AG04450 (cell line): Measurements from ENCODE around the gene TOLLIP. TPM values are rescaled to one million over a fixed set of nuclear protein-coding genes. Genes with fewer than 3 reads are reported as not detected.

Experiments
- CTCF ChIA-PET: fragments of 300-600, 350-600 bp; formaldehyde crosslinking; extraction: SDS; loops from one replicate; lab custom pipeline; 2022; ENCODE audit warnings: antibody characterized with exemption, inconsistent platforms; lab: Charles Lee
- POLR2A ChIA-PET: fragments of 350-600 bp; formaldehyde crosslinking; extraction: SDS; loops from one replicate; lab custom pipeline; 2021; ENCODE audit warnings: antibody characterized with exemption, inconsistent platforms; lab: Yijun Ruan, JAX
- DNase-seq: peaks from one replicate; pipeline ENCODE4 v3.0.0-alpha.2; 2011; ENCODE audit warnings: low read depth, low spot score
- H3K27ac ChIP-seq: one replicate; pipeline ENCODE4 v1.5.1; 2012; ENCODE audit warnings: low read depth, low read length, control low read depth
- H3K27me3 ChIP-seq: one replicate; pipeline ENCODE4 v1.6.0; 2012; ENCODE audit warnings: low read length; ENCODE audit not compliant: control insufficient read depth, insufficient read depth
- H3K4me3 ChIP-seq: 2 replicates; pipeline ENCODE4 v1.5.1; 2011; ENCODE audit warnings: mild to moderate bottlenecking, low read depth, low read length, control low read depth
- H3K9me3 ChIP-seq: 2 replicates; pipeline ENCODE4 v1.5.1; 2012; ENCODE audit warnings: low read length; ENCODE audit not compliant: control insufficient read depth, insufficient read depth
- CTCF ChIP-seq: IDR thresholded peaks from 2 replicates; pipeline ENCODE4 v1.5.1; 2011; ENCODE audit warnings: low read depth, low read length, control low read depth, inconsistent platforms
- polyA plus RNA-seq: library from polyadenylated mRNA; depleted of rRNA; stranded (reverse); fragments of >200 nt; gene quantifications from 2 replicates; pipeline ENCODE4 v1.2.3, GENCODE V29; 2011

TOLLIP gene
- polyA plus RNA-seq, 1 experiment: 24.3 TPM

GRCh38 chr11:1310318-1310687 lies 871 bp upstream of the TOLLIP start:
- Histone ChIP-seq H3K27me3 (no peaks in the 10 kb centered on the region), H3K9me3 (peaks cover 16% of the 10 kb centered on the region), H3K27ac (peak overlapping the region; percentile 68), H3K4me3 (peak overlapping the region; percentile 72)
- CTCF ChIA-PET: no interaction called here
- no peak for DNase-seq
- no peak for TF ChIP-seq CTCF
- POLR2A ChIA-PET: interaction anchor here (0.7 to 1.3 kb wide), 3 partner anchors 17 to 151 kb away, joined by 3 to 6 read pairs (median 3); partner anchors contain the start of gene BRSK2

DNA sequence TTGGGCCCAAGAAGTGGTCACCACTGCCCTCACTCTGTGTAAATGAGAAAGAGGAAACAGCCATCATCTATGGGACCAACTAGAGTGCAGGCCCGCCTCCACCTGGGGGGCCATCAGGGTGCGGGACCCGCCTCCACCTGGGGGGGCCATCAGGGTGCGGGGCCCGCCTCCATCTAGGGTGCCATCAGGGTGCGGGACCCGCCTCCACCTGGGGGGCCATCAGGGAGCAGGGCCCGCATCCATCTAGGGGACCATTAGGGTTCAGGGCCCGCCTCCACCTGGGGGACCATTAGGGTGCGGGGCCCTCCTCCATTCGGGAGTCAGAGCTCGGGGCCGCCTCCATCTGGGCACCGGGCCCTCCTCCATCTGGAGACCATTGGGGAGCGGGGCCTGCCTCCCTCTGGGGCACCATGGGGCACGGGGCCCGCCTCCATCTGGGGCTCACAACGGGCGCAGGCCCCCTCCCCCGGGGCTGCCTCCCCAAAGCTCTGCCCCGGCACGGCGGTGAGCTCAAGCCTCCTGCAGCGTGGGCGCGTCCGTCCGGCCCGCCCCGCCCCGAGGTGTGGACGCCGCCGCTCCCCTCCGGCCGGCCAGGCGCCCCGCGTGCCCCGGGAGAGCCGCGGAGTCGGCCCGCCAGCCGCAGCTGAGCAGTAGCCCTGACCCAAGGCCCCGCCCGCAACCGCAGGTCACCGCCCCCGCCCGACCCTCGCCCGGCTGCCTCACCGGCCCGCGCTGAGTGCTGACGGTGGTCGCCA lies 512 bp downstream of the TOLLIP start:
- no peak for TF ChIP-seq CTCF
- DNase-seq: no peak
- H3K27ac ChIP-seq: no peak overlapping the region
- H3K27me3 ChIP-seq: no peaks in the 10 kb centered on the region
- POLR2A ChIA-PET: interaction anchor here (0.7 to 1.4 kb wide), 4 partner anchors 10 to 153 kb away, joined by 3 to 6 read pairs (median 3); no protein-coding TSS in a partner anchor
- H3K9me3 ChIP-seq: peaks cover 16% of the 10 kb centered on the region
- CTCF ChIA-PET: no interaction called here
- peak overlapping the region; percentile 68 for H3K4me3 ChIP-seq

DNA sequence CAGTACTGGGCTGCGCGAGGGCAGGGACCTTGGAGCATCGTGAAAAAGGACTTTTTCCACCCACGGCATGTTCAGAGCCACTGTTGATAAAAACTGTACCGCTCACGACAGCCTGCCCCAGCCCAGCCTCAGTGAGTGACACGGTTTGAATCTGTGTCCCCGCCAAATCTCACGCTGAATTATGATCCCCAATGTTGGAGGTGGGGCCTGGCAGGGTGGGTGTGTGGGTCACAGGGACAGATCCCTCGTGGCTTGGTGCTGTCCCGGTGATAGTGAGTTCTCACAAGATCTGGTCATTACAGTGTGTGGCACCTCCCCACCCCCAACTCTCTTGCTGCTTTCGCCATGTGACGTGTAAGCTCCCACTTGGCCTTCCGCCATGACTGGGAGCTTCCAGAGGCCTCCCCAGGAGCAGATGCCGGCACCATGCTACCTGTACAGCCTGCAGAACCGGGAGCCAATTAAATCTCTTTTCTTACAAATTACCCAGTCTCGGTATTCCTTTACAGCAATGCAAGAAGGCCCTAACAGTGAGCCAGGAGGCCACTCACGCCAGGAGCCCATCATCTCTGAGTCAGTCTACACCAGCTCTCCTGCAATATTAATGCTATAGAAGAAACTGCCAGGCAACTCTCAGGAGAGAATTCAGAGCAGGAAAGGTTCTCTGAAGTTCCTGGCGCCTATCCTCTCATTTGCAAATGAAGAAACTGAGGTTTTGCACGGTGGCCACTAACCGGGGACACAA lies 1.3 kb downstream of the TOLLIP start:
- POLR2A ChIA-PET: interaction anchor here (1.0 kb wide), 1 partner anchor 28 kb away, joined by 3 read pairs; no protein-coding TSS in a partner anchor
- H3K4me3 ChIP-seq: peak overlapping the region; percentile 68
- H3K27ac ChIP-seq: no peak overlapping the region
- H3K9me3 ChIP-seq: peaks cover 19% of the 10 kb centered on the region
- DNase-seq: no peak
- H3K27me3 ChIP-seq: no peaks in the 10 kb centered on the region
- TF ChIP-seq CTCF: no peak
- CTCF ChIA-PET: no interaction called here

GRCh38 chr11:1307163-1307870 lies 2.1 kb downstream of the TOLLIP start:
- H3K4me3 ChIP-seq: no peak overlapping the region
- POLR2A ChIA-PET: no interaction called here
- no peak for DNase-seq
- CTCF ChIA-PET: no interaction called here
- peaks cover 19% of the 10 kb centered on the region for H3K9me3 ChIP-seq
- no peak for TF ChIP-seq CTCF
- H3K27ac ChIP-seq: no peak overlapping the region
- H3K27me3 ChIP-seq: no peaks in the 10 kb centered on the region
